22Rv1 (cell line): ENCODE data around the gene MICU1.

Source experiments
- H3K27ac ChIP-seq: fragments of 450-650 bp; 2 replicates; pipeline ENCODE4 v1.5.1; 2017
- CTCF ChIP-seq: fragments of 450-650 bp; IDR thresholded peaks from 2 replicates; pipeline ENCODE4 v1.5.1; 2017; ENCODE audit warnings: mild to moderate bottlenecking
- ZFX ChIP-seq: fragments of 450-650 bp; IDR thresholded peaks from 2 replicates; pipeline ENCODE4 v1.6.1; 2017; ENCODE audit warnings: antibody characterized with exemption, borderline replicate concordance

Gene MICU1

GRCh38 chr10:72505435-72505834 lies 120.4 kb downstream of the MICU1 start:
- TF ChIP-seq ZFX: no peak
- TF ChIP-seq CTCF: no peak
- H3K27ac ChIP-seq: no peak overlapping the region

GRCh38 chr10:72503694-72504438 lies 122.0 kb downstream of the MICU1 start:
- TF ChIP-seq ZFX (no peak), CTCF (no peak)
- no peak overlapping the region for H3K27ac ChIP-seq

GRCh38 chr10:72503241-72503640 lies 122.6 kb downstream of the MICU1 start:
- no peak for TF ChIP-seq CTCF
- no peak for TF ChIP-seq ZFX

DNA sequence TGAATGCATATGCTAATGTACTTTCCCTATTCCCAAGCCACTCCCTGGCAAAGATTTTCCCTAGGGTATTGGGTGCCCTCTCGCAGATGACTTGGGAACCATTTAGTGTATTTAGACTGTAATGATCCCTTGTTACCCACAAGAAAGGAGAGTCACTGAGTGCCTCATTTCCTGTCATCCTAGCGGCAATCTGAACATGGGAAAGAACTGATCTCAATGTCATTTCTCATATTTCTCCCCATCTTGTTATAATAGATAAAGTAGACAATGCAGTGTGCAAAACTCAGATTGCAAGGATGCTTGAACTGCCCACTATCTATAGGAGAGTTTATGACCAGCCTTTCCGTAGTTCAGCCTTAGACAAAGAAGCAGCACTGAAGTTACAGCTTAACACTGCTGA lies 123.3 kb downstream of the MICU1 start:
- TF ChIP-seq ZFX: no peak
- TF ChIP-seq CTCF: no peak
- H3K27ac ChIP-seq: no peak overlapping the region

More at GRCh38 chr10:72503241-72503640, 122.6 kb downstream of the MICU1 start:
- H3K27ac ChIP-seq: no peak overlapping the region

DNA sequence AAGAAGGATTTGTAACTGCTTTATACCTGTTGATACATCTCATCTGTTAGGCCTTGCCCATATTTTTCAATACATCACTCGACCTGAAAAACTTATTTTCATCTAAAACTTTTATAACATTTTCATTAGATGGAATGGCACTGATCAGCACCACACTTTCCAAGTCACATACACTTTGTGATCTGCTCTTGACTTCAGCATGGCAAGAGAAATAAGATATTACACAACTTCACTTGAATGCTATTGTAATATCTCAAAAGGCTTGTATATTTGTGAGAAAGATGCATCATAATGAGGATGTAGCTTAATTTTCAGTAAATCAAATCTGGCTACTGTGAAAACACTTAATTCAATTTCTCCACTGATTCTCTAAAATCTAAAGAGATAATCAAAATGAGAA lies 126.2 kb downstream of the MICU1 start:
- no peak overlapping the region for H3K27ac ChIP-seq
- TF ChIP-seq CTCF (no peak), ZFX (no peak)

DNA sequence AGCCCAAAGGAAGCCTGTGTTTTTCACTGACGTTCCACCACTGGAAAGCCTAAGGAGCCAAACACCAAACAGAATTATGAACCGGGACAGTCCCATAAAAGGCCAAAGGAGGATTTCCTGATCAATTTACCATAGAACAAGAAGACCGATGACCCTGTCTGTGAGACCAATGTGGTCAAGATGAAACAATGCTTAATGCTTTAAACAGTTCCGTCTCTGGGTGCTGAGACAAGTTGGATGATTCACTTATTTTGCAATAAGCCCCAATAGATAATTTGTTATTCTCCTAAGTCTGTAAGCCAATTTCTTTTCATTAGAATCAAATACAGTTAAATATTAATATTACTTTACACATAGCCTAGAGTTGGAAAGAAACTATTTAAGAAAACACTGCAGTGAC lies 134.9 kb downstream of the MICU1 start:
- TF ChIP-seq CTCF: no peak
- no peak for TF ChIP-seq ZFX
- no peak overlapping the region for H3K27ac ChIP-seq

GRCh38 chr10:72487521-72487920 lies 138.4 kb downstream of the MICU1 start:
- TF ChIP-seq ZFX: no peak
- no peak for TF ChIP-seq CTCF
- no peak overlapping the region for H3K27ac ChIP-seq
